ENCODE measurements around the gene TMEM39A.

Gene TMEM39A, protein sequence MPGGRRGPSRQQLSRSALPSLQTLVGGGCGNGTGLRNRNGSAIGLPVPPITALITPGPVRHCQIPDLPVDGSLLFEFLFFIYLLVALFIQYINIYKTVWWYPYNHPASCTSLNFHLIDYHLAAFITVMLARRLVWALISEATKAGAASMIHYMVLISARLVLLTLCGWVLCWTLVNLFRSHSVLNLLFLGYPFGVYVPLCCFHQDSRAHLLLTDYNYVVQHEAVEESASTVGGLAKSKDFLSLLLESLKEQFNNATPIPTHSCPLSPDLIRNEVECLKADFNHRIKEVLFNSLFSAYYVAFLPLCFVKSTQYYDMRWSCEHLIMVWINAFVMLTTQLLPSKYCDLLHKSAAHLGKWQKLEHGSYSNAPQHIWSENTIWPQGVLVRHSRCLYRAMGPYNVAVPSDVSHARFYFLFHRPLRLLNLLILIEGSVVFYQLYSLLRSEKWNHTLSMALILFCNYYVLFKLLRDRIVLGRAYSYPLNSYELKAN

DNA sequence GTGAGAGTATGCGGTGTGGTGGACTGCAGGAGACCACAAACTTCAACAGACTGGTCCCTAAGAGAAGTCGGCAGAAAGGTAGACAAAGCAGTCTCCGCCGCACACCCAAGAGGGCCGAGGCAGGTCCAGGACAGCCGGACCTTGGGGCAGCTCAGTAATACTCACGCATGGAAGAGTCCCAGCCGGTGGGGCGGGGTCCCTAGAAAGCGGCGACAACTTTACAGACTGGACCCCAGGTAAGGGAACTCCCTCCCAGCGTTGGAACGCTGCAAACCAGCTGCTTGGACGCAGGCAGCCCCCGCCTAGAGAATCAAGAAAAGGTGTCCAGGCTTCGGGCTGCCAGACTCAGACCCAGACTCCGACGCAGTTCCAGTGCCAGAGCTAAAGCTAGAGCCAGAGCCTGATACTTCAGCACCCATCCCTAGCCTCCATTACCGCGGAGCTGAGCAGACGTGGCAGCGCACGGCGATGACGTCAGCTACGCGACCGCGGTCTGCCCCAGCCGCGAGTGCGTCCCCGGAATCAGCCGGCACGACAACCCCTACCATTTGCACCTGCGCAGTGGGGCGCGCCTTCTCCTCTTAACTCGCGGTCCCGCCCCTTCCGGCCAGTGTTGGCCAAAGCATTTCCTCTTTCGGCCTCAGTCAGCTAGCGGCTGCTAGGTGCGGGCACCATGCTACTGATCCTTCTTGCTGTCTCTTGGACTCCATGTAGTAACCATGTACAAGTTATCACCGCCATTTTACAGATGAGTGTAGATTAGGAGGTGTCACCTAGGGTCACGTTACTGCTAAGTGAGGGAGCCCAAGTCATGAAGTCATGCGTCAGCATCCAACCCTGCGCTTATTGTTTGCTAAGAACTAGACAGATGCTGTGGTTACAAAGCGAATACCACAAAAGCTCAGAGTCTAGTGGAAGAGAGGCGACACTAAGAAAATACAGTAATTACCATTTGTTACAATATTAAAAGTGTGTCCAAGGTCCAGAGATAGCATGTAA lies at the start of gene TMEM39A:
TMEM39A (minus strand) TSS at position 445 of the 999 bp plus-strand sequence. CDS start 1,541 bp downstream, outside the sequence.
- peak; percentile 100 for DNase-seq

DNA sequence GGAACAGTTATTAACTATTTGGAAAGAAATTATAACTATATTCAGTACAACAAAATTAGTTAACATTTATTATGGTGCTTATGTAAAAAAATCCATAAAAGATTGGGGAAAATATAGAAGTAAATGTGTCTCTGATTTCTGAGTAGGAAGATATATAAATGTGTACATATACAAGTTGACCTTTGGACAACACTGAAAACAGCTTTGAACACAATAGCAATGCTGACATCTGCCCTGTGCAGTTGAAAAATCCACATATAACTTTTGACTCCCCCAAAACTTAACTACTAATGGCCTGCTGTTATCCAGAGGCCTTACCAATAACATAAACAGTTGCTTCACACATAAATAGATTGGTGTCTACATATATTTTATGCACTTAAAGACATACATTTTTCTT lies 47.3 kb upstream of the TMEM39A start:
- DNase-seq = no peak

DNA sequence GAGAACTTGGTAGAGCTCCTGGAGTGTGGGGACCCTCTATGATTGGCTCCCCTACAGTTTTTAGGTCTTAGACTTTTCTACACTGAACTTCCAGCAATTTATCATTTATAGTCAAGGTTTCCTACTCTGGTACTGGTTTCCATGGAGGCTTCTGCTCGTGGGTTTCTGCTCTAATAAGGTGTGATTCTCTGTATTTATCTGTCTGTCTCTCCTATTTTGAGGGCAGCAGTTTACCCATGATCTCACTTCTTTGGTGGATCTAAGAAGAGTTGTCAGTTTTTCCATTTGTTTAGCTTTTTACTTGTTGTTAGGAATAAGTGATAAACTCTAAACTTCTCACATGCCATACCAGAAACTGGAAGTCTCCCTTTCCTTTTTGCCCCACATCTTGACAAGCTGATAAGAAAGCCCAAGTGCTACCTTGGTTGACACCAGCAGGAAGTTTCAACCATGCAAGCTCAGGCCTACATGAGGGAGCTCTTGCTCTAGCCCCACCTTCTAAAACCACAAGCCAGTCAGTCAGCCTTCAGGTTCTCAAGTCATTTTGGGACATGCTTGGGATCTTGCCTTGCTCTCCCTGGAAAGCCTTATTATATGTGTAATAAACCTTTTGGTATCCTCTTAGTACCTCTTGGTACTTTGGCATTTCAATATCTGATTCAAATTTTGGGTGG lies 44.9 kb upstream of the TMEM39A start:
- DNase-seq = no peak

DNA sequence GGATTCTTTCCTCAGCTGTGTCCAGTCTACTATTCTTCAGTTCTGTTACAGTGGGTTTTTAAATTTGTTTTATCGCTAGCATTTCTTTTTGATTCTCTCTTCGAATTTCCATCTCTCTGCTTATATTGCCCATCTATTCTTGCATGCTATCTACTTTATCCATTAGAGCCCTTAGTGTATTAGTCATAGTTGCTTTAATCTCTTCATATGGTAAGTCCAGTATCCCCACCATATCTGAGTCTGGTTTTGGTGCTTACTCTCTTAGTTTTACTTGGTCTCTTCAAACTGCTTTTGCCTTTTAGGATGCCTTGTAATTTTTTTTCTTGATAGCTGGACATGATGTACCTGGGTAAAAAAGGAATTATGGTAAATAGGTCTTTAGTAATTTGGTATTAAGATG lies 44.0 kb upstream of the TMEM39A start:
- no peak for DNase-seq

DNA sequence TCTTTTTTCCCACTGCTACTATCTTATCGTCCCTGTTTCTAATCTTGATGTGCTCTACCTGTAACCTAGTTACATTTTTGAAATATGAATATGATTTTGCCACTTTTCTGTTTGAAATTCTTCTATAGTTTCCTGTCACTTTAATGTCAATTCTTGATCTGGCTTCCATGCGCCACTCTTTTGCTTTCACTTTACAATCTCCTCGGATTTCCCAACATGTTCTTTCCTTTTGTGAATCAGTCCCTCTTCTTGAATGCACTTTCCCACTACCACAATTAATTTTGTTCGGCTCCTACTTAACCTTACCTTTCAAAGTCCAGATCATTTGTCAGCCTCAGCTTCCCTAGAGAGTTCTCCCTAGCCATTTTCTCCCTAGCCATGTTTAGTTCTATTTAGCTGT lies 43.2 kb upstream of the TMEM39A start:
- DNase-seq = no peak

DNA sequence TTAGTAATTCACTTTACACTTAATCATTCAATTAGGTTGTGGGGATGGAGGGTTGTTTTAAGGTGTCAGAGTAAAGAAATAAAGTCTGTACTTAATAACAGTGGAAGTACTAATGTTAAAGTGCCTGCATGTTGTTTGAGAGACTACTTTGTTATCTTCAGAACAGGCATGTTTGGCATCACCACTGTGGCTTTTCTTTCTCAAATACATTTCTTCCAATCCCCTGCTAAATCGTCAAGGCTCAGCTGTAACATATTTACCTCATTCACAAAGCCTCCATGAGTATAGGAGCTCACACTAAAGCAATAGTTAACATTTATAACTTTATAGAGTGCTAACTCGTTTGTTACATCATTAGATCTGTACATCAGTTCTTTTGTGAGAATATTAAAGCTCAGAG lies 37.5 kb upstream of the TMEM39A start:
- no peak for DNase-seq

DNA sequence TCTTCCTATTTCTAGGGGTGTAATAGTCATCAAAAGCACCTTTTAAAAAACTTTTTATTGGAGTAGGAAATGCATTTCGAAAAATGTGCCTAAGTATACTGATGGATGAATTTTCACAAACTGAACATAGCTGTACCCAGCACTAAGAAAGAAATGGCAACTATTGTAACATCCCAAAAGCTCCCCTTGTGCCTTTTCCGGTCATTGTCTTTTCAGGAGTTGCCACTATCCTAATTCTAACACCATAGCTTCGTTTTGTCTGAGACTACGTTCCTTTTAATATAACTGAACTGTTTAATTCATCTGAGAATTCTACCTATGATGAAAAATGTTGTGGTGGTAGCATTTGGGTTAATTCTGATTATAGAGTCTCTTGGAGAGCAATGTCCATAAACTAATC lies 36.9 kb upstream of the TMEM39A start:
- DNase-seq = no peak

DNA sequence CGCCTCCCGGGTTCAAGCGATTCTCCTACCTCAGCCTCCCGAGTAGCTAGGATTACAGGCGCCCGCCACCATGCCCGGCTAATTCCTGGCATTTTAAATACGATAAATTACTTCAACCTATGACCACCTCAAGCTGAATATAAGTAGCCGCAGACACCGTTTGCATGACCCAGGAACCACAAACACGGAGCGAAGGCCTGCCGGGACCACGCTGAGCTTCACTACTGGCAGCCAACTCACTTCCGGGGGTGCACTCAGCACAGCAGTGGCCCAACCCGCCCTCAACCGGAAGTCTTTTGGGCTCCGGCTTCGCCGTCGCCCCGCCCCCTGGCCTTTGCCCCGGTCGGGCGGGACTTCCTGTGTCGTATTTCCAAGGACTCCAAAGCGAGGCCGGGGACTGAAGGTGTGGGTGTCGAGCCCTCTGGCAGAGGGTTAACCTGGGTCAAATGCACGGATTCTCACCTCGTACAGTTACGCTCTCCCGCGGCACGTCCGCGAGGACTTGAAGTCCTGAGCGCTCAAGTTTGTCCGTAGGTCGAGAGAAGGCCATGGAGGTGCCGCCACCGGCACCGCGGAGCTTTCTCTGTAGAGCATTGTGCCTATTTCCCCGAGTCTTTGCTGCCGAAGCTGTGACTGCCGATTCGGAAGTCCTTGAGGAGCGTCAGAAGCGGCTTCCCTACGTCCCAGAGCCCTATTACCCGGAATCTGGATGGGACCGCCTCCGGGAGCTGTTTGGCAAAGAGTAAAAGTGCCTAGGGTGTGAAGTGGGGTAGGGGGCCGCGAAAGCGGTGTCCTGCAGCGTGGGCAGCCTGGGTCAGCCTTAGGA lies 35.0 kb upstream of the TMEM39A start, which contains the start of gene TIMMDC1:
TIMMDC1 (plus strand) TSS at position 362 of the 826 bp plus-strand sequence; CDS start at position 549, 187 bp downstream.
- DNase-seq = peak; percentile 98

DNA sequence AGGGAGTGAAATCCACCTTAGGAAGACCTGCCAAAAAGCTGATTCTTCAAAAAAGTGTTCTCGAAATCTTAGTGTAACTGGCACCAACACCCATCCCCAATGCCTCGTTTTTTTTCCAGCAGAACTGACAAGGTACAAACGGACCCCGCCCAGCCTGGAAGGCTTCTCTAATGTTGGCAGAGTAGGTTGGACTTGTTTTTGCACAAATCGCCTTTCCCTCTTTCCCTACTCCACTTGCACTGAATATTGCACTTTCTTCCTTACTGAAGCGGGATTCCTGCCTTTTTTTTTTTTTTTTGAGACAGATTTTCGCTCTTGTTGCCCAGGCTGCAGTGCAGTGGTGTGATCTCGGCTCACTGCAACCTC lies 34.4 kb upstream of the TMEM39A start:
- peak in 1 of 2 experiments; percentile 23 for DNase-seq

DNA sequence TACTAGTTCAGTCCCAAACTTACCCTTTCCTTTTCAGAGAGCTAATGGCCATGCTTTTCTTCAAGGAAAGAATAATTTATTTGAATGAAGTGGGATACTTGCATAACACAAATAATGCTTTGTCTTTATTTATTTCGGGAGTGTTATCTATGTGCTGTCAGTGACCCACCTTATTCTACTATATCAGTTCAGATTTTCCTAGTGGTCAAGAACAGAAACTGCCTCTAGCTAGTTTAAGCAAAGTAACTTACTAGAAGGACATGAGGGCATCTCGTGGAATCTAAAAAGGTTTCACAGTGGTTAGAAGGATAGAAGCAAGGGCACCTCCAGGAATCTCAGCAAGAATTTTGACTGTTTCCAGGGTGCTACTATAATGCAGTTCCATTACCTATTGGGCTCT lies 31.2 kb upstream of the TMEM39A start:
- DNase-seq = peak; percentile 17 to 26

DNA sequence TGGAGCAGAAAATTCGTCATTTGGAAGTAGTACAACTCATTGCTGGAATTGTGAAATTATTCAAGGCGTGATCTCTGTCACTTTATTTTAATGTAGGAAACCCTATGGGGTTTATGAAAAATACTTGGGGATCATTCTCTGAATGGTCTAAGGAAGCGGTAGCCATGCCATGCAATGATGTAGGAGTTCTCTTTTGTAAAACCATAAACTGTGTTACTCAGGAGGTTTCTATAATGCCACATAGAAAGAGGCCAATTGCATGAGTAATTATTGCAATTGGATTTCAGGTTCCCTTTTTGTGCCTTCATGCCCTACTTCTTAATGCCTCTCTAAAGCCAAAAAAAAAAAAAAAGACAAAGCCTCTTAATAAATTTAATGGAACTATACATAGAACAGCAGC lies 29.4 kb upstream of the TMEM39A start:
- no peak for DNase-seq

DNA sequence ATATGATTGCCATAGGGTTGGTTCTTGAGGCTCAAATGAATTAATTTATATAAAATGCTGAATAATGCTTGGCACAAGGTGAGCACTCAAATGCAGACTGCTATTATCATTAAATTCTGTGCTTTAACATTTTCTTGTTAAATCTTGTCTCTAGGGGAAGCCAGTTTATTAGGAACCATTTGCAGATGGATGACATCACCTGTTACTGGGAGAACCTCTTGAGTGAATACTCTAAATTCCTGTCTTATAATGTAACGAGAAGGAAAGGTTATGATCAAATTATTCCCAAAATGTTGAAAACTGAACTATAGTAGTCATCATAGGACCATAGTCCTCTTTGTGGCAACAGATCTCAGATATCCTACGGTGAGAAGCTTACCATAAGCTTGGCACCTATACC lies 28.7 kb upstream of the TMEM39A start:
- no peak for DNase-seq

DNA sequence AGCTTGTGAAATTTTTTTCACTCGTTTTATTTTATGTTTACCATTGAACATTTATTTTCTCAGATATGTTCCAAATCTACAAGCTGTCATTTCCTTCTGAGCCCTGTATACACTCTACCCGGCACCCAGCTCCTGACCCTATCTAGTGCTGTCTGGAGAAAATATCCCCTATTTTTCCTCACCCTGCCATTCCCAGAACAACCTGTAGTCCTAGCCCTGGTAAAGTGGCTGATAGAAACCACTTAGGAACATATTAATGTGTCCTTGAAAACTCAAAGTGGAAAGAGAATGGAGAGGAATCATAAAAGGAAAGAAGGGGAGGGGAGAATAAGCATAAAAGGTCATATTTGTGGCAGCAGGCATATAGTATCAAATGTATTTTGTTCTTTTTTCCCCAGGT lies 26.7 kb upstream of the TMEM39A start:
- DNase-seq = no peak

DNA sequence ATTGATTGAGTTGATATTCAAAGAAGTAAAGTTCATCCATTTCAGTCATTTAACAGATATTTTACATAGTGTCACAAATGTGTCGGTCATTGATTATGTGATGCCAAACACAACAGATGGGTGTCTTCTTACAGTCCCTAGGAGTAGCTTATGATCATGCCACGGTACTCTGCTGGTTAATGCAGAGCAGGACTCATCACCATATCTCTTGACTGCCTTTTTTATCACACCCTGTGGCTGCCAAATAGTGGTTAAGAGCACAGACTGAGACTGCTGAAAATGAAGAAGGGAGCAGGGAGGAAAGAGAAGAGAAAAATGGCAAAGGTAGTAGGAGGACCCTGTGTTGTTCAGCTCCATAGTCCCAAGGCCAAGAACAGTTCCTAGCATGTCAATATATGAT lies 22.1 kb upstream of the TMEM39A start:
- no peak for DNase-seq

DNA sequence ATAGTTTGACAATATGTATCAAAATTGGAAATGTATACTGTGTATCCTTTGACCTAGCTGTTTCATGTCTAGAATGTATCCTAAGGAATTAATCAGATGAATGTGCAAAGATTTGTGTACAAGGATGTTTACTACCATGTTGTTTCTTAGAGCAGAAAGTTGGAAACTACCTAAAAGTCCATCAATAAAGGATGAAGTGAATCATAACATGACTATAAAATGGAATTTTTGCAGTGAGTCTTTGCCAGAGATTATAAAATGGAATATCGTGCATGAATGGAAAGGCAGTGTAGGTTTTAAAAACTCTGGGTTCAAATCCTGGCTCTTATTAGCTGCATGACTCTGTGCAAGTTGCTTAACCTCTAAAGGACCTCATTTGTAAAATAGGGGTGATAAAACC lies 19.7 kb upstream of the TMEM39A start:
- no peak for DNase-seq

DNA sequence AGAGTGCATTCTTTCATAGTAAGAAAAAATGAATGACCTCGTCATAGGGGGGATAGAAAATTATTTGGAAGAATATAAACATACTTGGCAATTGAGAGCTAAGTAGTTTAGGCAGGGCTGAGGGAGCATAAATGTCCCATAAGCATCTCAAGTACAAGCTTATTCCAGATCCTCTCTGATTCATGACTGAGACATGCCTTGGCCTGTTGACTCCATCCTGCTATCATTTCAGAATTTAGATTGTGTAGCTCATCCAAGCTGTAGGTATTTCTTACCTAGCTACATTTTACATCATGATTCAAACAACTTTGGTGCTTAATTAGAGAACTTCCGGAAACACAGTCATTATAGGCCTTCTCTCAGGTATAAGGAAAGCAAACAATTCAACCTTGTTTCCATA lies 17.7 kb upstream of the TMEM39A start:
- DNase-seq = no peak

DNA sequence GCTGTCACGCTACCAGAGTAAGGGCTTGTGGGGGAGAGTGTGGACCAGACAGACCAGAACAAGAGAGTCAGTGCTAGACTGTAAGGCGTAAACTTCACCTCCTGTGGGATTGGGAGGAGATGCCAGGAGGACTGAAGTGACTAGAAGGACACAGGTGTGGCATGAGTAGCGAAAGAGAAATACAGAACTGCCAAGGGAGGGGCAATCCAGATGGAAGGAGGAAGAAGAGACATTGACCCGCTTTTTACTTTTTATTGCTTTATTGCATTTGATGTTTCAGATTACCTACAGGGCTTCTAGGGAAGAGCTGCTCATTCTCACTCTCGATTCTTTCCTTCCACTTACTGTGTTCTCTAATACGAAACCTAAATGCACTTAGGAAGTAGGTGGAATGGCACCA lies 7.5 kb upstream of the TMEM39A start:
- no peak for DNase-seq

DNA sequence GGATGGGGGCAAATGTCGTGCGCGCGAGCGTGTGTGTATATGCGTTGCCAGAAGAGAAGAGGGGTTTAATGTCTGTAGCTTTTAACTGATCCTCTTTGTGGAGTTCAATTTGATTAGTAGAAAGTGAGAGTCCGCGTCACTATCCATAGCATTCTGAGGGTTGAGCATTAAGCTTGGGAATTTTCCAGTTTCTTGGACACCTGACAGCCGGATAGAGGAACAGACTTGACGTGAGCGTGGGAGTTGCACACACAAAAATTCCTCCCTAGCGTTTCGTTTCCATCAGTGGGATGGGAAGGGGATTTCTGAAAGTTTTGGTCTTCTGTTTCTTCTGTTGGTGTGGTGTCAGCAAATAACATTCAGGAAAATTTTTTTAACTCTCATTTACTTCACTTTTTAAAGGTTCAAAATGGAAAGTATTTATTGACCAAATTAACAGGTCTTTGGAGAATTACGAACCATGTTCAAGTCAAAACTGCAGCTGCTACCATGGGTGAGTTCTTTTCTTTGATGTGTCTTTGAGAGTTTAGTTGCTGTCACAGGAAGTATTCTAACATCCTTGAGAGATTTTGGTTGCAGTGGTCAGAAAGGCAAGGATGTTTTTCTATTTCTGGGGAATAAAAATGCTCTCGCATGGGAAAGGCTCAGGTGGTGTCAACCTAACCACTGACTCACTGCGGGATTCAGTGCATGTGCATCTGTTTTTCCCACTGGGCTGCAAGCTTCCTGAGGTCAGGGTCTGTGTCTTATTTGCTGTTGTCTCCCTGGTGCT lies 6.2 kb upstream of the TMEM39A start:
- DNase-seq = no peak

DNA sequence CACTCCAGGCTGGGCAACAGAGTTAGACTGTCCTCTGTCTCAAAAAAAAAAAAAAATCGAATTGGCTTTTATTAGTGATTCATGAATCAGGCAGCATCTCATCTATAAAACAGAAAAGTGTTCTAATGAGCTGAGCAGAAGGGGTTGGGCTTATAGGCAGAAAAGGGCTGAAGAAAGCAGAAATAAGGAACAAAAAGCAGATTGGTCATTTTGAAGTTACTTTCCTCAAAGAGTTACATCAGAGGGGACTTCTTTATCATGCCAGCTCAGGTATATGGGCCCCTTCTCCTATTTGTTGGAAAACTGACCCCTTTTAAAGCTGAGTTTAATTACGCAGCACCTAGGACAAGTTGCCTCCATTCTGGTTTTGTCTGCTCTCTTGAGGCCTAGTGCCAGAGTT lies 4.6 kb upstream of the TMEM39A start:
- peak; percentile 70 to 74 for DNase-seq

DNA sequence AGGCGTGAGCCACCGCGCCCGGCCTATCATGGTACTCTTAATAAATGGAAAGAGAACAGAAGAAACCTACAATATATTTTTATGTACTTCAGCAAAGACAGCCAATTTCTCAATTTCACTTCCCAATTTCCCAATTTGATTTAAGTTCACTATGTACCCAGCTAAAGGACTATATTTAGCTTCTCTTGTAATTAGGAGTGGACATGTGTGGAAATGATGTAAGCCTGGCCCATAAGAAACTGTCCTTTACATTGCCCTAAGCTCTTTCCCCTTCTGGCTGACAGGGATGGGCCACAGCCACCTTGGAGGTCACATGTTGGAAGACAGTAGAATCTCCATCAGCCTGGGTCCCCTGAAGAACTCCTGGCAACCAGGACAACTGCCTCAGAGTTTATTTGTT lies 6.2 kb downstream of the TMEM39A start:
- peak; percentile 69 for DNase-seq

DNA sequence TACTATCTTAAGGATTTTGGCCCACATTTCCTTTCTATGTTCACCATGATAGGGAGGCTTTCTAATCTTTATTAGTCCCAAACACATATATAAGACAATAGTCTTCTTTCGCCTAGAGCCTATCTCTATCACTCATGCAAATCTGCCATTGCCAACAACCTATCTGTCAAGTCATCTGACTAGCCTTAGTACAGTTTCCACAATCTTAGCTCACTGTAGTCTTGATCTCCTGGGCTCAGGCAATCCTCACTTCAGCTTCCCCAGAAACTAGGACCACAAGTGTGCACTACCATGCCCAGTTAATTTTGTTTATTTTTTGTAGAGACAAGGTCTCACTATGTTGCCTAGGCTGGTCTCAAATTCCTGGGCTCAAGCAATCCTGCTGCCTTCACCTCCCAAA lies 6.9 kb downstream of the TMEM39A start:
- no peak for DNase-seq

All from AML-193 (cell line).